A549 (cell line): Measurements from ENCODE around the gene SCRN1.

ENCODE experiments used
- CTCF ChIP-seq: fragments of >200 bp; sonication (Bioruptor Twin); formaldehyde crosslinking; IDR thresholded peaks from 3 replicates; pipeline ENCODE4 v1.5.1; 2016
- POLR2A ChIP-seq: IDR thresholded peaks from 2 replicates; pipeline ENCODE4 v1.6.1; 2012; ENCODE audit warnings: mild to moderate bottlenecking, low read length

GRCh38 chr7:29879609-29880008, 110.0 kb downstream of the SCRN1 start:
- TF ChIP-seq CTCF (no peak), POLR2A (no peak)
